NCI-H2196 treated with DMSO at 0.1 percent for 48 hours (cell line): ENCODE measurements around the gene RUNX2.

Experiments
- DNase-seq: peaks from one replicate; lab custom pipeline; 2025; ENCODE audit not compliant: unreplicated experiment; lab: John Stamatoyannopoulos, UW

RUNX2 gene

GRCh38 chr6:45430590-45431202 is 102.6 kb downstream of the RUNX2 start:
- no peak for DNase-seq

GRCh38 chr6:45431317-45432065 is 103.4 kb downstream of the RUNX2 start:
- DNase-seq: no peak

- no peak for DNase-seq
These were observed 104.8 kb downstream of the RUNX2 start for GRCh38 chr6:45432977-45433376.

- DNase-seq: no peak
These were observed 105.6 kb downstream of the RUNX2 start for GRCh38 chr6:45433533-45434380.

GRCh38 chr6:45434381-45434700 is 106.2 kb downstream of the RUNX2 start:
- no peak for DNase-seq

GRCh38 chr6:45436544-45437438 is 108.7 kb downstream of the RUNX2 start:
- DNase-seq: no peak

- DNase-seq: no peak
These were observed 109.3 kb downstream of the RUNX2 start for GRCh38 chr6:45437439-45437815.

- DNase-seq: no peak
These were observed 110.0 kb downstream of the RUNX2 start for GRCh38 chr6:45438151-45438550.

- DNase-seq: no peak
These were observed 110.8 kb downstream of the RUNX2 start for GRCh38 chr6:45438849-45439406.

GRCh38 chr6:45439459-45439858 is 111.3 kb downstream of the RUNX2 start:
- no peak for DNase-seq

- no peak for DNase-seq
These were observed 111.8 kb downstream of the RUNX2 start for GRCh38 chr6:45439861-45440388.

GRCh38 chr6:45441851-45442453 is 113.8 kb downstream of the RUNX2 start:
- no peak for DNase-seq

GRCh38 chr6:45442716-45443115 is 114.6 kb downstream of the RUNX2 start:
- DNase-seq: no peak

- DNase-seq: no peak
These were observed 117.2 kb downstream of the RUNX2 start for GRCh38 chr6:45445364-45445748.

- peak; percentile 12 for DNase-seq
These were observed 117.8 kb downstream of the RUNX2 start for GRCh38 chr6:45445749-45446549.

GRCh38 chr6:45447005-45447404 is 118.9 kb downstream of the RUNX2 start:
- no peak for DNase-seq

GRCh38 chr6:45447716-45448115 is 119.6 kb downstream of the RUNX2 start:
- no peak for DNase-seq

GRCh38 chr6:45448417-45449389 is 120.6 kb downstream of the RUNX2 start:
- no peak for DNase-seq
